NT2/D1 (cell line): ENCODE data around the gene PAQR8.

Experiments
- DNase-seq: peaks from one replicate; pipeline ENCODE4 v3.0.0-alpha.2; 2011; ENCODE audit warnings: low read depth, low spot score
- H3K27me3 ChIP-seq: 2 replicates; pipeline ENCODE4 v1.6.0; 2011; ENCODE audit warnings: mild to moderate bottlenecking; ENCODE audit not compliant: insufficient read length, insufficient read depth
- H3K36me3 ChIP-seq: 2 replicates; pipeline ENCODE4 v1.6.1; 2011; ENCODE audit warnings: mild to moderate bottlenecking, low read length, mixed read lengths; ENCODE audit not compliant: insufficient read depth, insufficient read length
- H3K4me1 ChIP-seq: 2 replicates; pipeline ENCODE4 v1.5.1; 2011; ENCODE audit not compliant: insufficient read depth, insufficient read length
- H3K4me3 ChIP-seq: 2 replicates; pipeline ENCODE4 v1.5.1; 2011; ENCODE audit warnings: low read depth; ENCODE audit not compliant: insufficient read length
- H3K9ac ChIP-seq: 2 replicates; pipeline ENCODE4 v1.6.0; 2011; ENCODE audit warnings: low read depth; ENCODE audit not compliant: insufficient read length
- H3K9me3 ChIP-seq: 2 replicates; pipeline ENCODE4 v1.5.1; 2011; ENCODE audit warnings: mild to moderate bottlenecking, low read length; ENCODE audit not compliant: insufficient read depth
- SUZ12 ChIP-seq: IDR thresholded peaks from 2 replicates; pipeline ENCODE4 v1.6.1; 2011; ENCODE audit not compliant: insufficient read length, insufficient read depth; ENCODE audit errors: extremely low read depth
- YY1 ChIP-seq: IDR thresholded peaks from 2 replicates; pipeline ENCODE4 v1.6.1; 2011; ENCODE audit not compliant: insufficient read length, insufficient read depth
- ZNF274 ChIP-seq: IDR thresholded peaks from 2 replicates; pipeline ENCODE4 v1.6.1; 2011; ENCODE audit warnings: mild to moderate bottlenecking, low read depth, low read length

The PAQR8 gene

DNA sequence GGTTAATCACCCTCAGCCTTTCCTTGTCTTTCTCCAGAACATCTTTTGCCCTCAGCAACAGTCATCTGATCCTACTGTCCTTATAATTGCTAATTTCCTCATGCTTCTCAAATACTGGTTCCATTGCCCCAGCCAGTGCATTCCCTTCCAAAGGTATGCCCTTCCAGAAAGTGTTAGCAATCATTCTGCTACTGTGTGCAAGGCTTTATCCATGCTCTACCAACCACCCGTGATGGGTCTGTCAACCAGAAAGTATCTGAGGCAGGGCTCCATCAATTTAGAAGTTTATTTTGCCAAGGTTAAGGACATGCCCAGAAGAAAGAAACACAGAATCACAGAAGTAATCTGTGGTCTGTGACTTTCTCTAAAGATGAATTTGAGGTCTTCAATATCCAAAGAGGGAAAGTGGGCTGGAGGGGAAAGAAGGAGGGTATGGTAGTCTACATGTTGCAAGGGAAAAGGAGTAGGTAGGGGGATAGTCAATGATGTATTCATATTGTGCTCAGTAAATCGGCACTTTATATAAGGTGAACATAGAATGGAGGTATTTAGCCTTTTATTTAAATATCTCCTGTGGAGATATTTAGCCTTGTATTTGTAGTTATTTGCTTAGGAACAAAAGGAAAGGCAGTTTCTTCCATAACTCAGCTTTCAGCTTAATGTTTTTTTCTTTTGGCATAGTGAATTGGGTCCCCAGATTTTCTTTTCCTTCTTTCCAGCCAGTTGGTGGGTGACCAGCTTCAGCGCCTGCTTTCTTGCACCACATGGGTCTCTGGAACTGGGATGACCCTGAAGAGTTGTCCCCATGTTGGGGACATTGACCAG lies 35.2 kb upstream of the PAQR8 start:
- no peaks in the 10 kb centered on the region for H3K27me3 ChIP-seq
- no peaks in the 10 kb centered on the region for H3K36me3 ChIP-seq
- H3K4me3 ChIP-seq = no peak overlapping the region
- H3K9ac ChIP-seq = no peak overlapping the region
- no peaks in the 10 kb centered on the region for H3K9me3 ChIP-seq
- TF ChIP-seq SUZ12 = no peak
- TF ChIP-seq YY1 = no peak
- TF ChIP-seq ZNF274 = no peak
- H3K4me1 ChIP-seq = no peaks in the 10 kb centered on the region
- DNase-seq = no peak

DNA sequence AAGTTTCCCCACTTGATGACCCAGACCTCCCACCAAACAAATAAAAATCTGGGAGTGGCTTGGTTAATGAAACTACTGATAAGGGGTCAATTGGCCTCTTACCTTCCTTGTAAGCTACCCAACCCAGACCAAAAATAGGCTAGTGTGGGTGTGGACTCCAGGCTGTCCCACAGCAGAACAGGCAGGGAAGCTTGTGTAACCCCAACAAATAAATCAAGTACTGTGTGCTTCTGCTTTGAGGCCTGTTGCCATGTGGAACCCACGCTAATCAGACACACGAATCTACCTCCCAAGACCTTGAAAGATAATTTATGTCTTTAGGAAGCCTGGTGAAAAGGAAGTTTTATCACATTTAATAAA lies 33.7 kb upstream of the PAQR8 start:
- TF ChIP-seq YY1 = no peak
- no peak for TF ChIP-seq SUZ12
- no peak for TF ChIP-seq ZNF274
- H3K4me3 ChIP-seq = no peak overlapping the region
- no peaks in the 10 kb centered on the region for H3K9me3 ChIP-seq
- no peak for DNase-seq
- H3K36me3 ChIP-seq = no peaks in the 10 kb centered on the region
- no peak overlapping the region for H3K9ac ChIP-seq
- H3K4me1 ChIP-seq = no peaks in the 10 kb centered on the region
- H3K27me3 ChIP-seq = no peaks in the 10 kb centered on the region

- H3K9ac ChIP-seq = no peak overlapping the region
- no peak overlapping the region for H3K4me3 ChIP-seq
- no peaks in the 10 kb centered on the region for H3K27me3 ChIP-seq
- H3K4me1 ChIP-seq = no peaks in the 10 kb centered on the region
- TF ChIP-seq SUZ12 = no peak
- no peak for TF ChIP-seq YY1
- no peak for TF ChIP-seq ZNF274
- H3K9me3 ChIP-seq = no peaks in the 10 kb centered on the region
- H3K36me3 ChIP-seq = no peaks in the 10 kb centered on the region
- DNase-seq = no peak
Measured at GRCh38 chr6:52328729-52329128, 33.2 kb upstream of the PAQR8 start.

- no peaks in the 10 kb centered on the region for H3K4me1 ChIP-seq
- no peak for TF ChIP-seq ZNF274
- TF ChIP-seq SUZ12 = no peak
Measured at GRCh38 chr6:52330470-52330869, 31.5 kb upstream of the PAQR8 start.

GRCh38 chr6:52331793-52332457 lies 30.0 kb upstream of the PAQR8 start:
- TF ChIP-seq SUZ12 (no peak), YY1 (no peak), ZNF274 (no peak)
- H3K9ac ChIP-seq = no peak overlapping the region
- H3K36me3 ChIP-seq = no peaks in the 10 kb centered on the region
- no peaks in the 10 kb centered on the region for H3K4me1 ChIP-seq
- no peak overlapping the region for H3K4me3 ChIP-seq
- no peak for DNase-seq
- no peaks in the 10 kb centered on the region for H3K27me3 ChIP-seq
- H3K9me3 ChIP-seq = no peaks in the 10 kb centered on the region

More at GRCh38 chr6:52330470-52330869, 31.5 kb upstream of the PAQR8 start:
- Histone ChIP-seq H3K9me3 (no peaks in the 10 kb centered on the region), H3K36me3 (no peaks in the 10 kb centered on the region), H3K27me3 (no peaks in the 10 kb centered on the region), H3K9ac (no peak overlapping the region), H3K4me3 (no peak overlapping the region)
- DNase-seq = no peak

GRCh38 chr6:52333840-52334200 lies 28.1 kb upstream of the PAQR8 start:
- H3K36me3 ChIP-seq = no peaks in the 10 kb centered on the region
- no peak overlapping the region for H3K9ac ChIP-seq
- H3K27me3 ChIP-seq = no peaks in the 10 kb centered on the region
- DNase-seq = no peak
- no peak overlapping the region for H3K4me3 ChIP-seq
- TF ChIP-seq ZNF274 (no peak), YY1 (no peak), SUZ12 (no peak)
- no peaks in the 10 kb centered on the region for H3K4me1 ChIP-seq
- no peaks in the 10 kb centered on the region for H3K9me3 ChIP-seq

- Histone ChIP-seq H3K36me3 (no peaks in the 10 kb centered on the region), H3K9me3 (no peaks in the 10 kb centered on the region), H3K4me1 (no peaks in the 10 kb centered on the region), H3K27me3 (no peaks in the 10 kb centered on the region), H3K9ac (no peak overlapping the region), H3K4me3 (no peak overlapping the region)
- no peak for DNase-seq
- TF ChIP-seq SUZ12 (no peak), ZNF274 (no peak)
Measured at GRCh38 chr6:52335576-52335975, 26.4 kb upstream of the PAQR8 start.
